Stomach (tissue), 9 donors: ENCODE measurements around the gene SPTLC2. TPM values are rescaled to one million over a fixed set of nuclear protein-coding genes. Genes with fewer than 3 reads are reported as not detected.

ENCODE experiments used
- DNase-seq, 2 donors: peaks; one replicate each; pipeline versions ENCODE4 v3.0.0 to v3.0.0-alpha.2; 2013 to 2019
- H3K27ac ChIP-seq, 5 donors: fragments of 200-600 bp in 4 of 5; sonication (generic) in 4 of 5; one replicate each; pipeline ENCODE4 v1.5.1; 2013 to 2019; ENCODE audit warnings: mild to moderate bottlenecking in 1 of 5, moderate library complexity in 1 of 5
- H3K27me3 ChIP-seq, 3 donors: fragments of 200-600 bp; sonication (generic); one replicate each; pipeline ENCODE4 v1.5.1; 2017 to 2019; ENCODE audit warnings: mixed run types in 1 of 3
- H3K36me3 ChIP-seq, 4 donors: fragments of 200-600 bp; sonication (generic); 1 replicate in 3 of 4; 2 replicates in 1 of 4; pipeline ENCODE4 v1.5.1; 2016 to 2019
- H3K4me1 ChIP-seq, 4 donors: fragments of 200-600 bp; sonication (generic); one replicate each; pipeline ENCODE4 v1.5.1; 2016 to 2019
- H3K4me3 ChIP-seq, 4 donors: fragments of 200-600 bp; sonication (generic) in 3 of 4; one replicate each; pipeline ENCODE4 v1.5.1; 2016 to 2019; ENCODE audit warnings: mild to moderate bottlenecking in 1 of 4
- H3K9me3 ChIP-seq, 4 donors: fragments of 200-600 bp; sonication (generic); one replicate each; pipeline ENCODE4 v1.5.1; 2016 to 2019
- EP300 ChIP-seq: sonication (generic); formaldehyde crosslinking; IDR thresholded peaks from one replicate; pipeline ENCODE4 v1.6.1; 2017; ENCODE audit warnings: antibody characterized with exemption
- POLR2A ChIP-seq, 4 donors: fragments of 450-650 bp; IDR thresholded peaks; one replicate each; pipeline ENCODE4 v1.6.1; 2016; ENCODE audit warnings: antibody characterized with exemption in 4 of 4, control low read depth in 2 of 4, mild to moderate bottlenecking in 1 of 4, moderate library complexity in 1 of 4
- POLR2AphosphoS5 ChIP-seq, 3 donors: sonication (generic); formaldehyde crosslinking; IDR thresholded peaks; one replicate each; pipeline ENCODE4 v1.6.1; 2016; ENCODE audit warnings: antibody characterized with exemption in 3 of 3
- WGBS, 5 donors: extraction: QIAGEN DNeasy Blood & Tissue Kit in 3 of 5; methylation state at CpG; one replicate each; pipeline versions ENCODE4 v1.1.5 to v1.1.7; 2013 to 2018; 5-methylcytosine and 5-hydroxymethylcytosine counted together
- intact Hi-C: fragments of 100-400 bp; cut with DNase I; formaldehyde crosslinking; loops from one replicate; pipeline ENCODE4 v1.15.1; 2023; ENCODE audit warnings: low total_unique reads
- polyA plus RNA-seq, 3 donors: library from polyadenylated mRNA; stranded (reverse); fragments of 200-250 nt; gene quantifications; one replicate each; pipeline ENCODE4 v1.2.3, GENCODE V29; 2013
- total RNA-seq, 5 donors: library from RNA; depleted of rRNA; stranded (reverse); fragments of >200 nt; gene quantifications; one replicate each; pipeline versions ENCODE4 v1.1.0 to v1.2.3, GENCODE V29; 2014 to 2016
- TF ChIP-seq, protein P1 (sequence below), 7 experiments: fragments of 450-650 bp in 4 of 7; fragments of 200-600 bp in 3 of 7; sonication (generic) in 3 of 7; IDR thresholded peaks; one replicate each; pipeline ENCODE4 v1.5.1; 2016 to 2019; ENCODE audit warnings: antibody characterized with exemption in 7 of 7, control low read depth in 2 of 7, mild to moderate bottlenecking in 1 of 7
- donor health status: healthy with polysubstance abuse.
- donor health status: Bipolar disorder and iron deficiency.
- donor health status: healthy.

The SPTLC2 gene
- total and polyA plus RNA-seq, 8 donors = 3.4 to 97.5 (median 13.6) TPM

- intact Hi-C loops = no loop called here
- Histone ChIP-seq H3K27me3 (no peaks in the 10 kb centered on the region), H3K36me3 (peaks cover 0 to under 1% (median under 1%) of the 10 kb centered on the region in 4 donors), H3K4me3 (no peak overlapping the region), H3K4me1 (peaks cover 17 to 70% (median 32%) of the 10 kb centered on the region in 4 donors), H3K27ac (no peak overlapping the region), H3K9me3 (no peaks in the 10 kb centered on the region)
- WGBS, 5 donors = 54 to 71% (median 66%) methylated on average over 3 of the region's 3 CpGs
- DNase-seq = no peak
- no peak for TF ChIP-seq POLR2AphosphoS5 (IDR thresholded peaks at IDR 0.05)
- TF ChIP-seq, protein P1, sequence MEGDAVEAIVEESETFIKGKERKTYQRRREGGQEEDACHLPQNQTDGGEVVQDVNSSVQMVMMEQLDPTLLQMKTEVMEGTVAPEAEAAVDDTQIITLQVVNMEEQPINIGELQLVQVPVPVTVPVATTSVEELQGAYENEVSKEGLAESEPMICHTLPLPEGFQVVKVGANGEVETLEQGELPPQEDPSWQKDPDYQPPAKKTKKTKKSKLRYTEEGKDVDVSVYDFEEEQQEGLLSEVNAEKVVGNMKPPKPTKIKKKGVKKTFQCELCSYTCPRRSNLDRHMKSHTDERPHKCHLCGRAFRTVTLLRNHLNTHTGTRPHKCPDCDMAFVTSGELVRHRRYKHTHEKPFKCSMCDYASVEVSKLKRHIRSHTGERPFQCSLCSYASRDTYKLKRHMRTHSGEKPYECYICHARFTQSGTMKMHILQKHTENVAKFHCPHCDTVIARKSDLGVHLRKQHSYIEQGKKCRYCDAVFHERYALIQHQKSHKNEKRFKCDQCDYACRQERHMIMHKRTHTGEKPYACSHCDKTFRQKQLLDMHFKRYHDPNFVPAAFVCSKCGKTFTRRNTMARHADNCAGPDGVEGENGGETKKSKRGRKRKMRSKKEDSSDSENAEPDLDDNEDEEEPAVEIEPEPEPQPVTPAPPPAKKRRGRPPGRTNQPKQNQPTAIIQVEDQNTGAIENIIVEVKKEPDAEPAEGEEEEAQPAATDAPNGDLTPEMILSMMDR (IDR thresholded peaks at IDR 0.05) = no peak
- no peak for TF ChIP-seq EP300
- no peak for TF ChIP-seq POLR2A (IDR thresholded peaks at IDR 0.05)
Observed at GRCh38 chr14:77583657-77584056, 32.8 kb downstream of the SPTLC2 start.

- H3K4me1 ChIP-seq = peaks cover 17 to 61% (median 29%) of the 10 kb centered on the region in 4 donors
- TF ChIP-seq EP300 (no peak), POLR2A (IDR thresholded peaks at IDR 0.05) (no peak), POLR2AphosphoS5 (IDR thresholded peaks at IDR 0.05) (no peak)
- TF ChIP-seq, protein P1 (IDR thresholded peaks at IDR 0.05) = no peak
- H3K4me3 ChIP-seq = no peak overlapping the region
- peak overlapping the region in 2 of 5 donors; percentile 2 to 26 for H3K27ac ChIP-seq
- H3K27me3 ChIP-seq = no peaks in the 10 kb centered on the region
- H3K9me3 ChIP-seq = no peaks in the 10 kb centered on the region
- DNase-seq = no peak
- 80 to 93% (median 89%) methylated on average over 3 of the region's 3 CpGs for WGBS, 5 donors
- intact Hi-C loops = no loop called here
- peaks cover 0 to 11% (median 8%) of the 10 kb centered on the region in 4 donors for H3K36me3 ChIP-seq
Observed at GRCh38 chr14:77582511-77582910, 33.9 kb downstream of the SPTLC2 start.

- H3K4me3 ChIP-seq = peak overlapping the region in 2 of 4 donors; percentile 7 to 21
- H3K36me3 ChIP-seq = peaks cover 0 to 24% (median 18%) of the 10 kb centered on the region in 4 donors
- 11 to 18% (median 12%) methylated on average over 4 of the region's 4 CpGs for WGBS, 5 donors
- intact Hi-C loops = no loop called here
- H3K4me1 ChIP-seq = peaks cover 17 to 61% (median 32%) of the 10 kb centered on the region in 4 donors
- H3K27me3 ChIP-seq = no peaks in the 10 kb centered on the region
- TF ChIP-seq POLR2A (IDR thresholded peaks at IDR 0.05) (no peak), POLR2AphosphoS5 (IDR thresholded peaks at IDR 0.05) (no peak), EP300 (no peak)
- TF ChIP-seq, protein P1 (IDR thresholded peaks at IDR 0.05) = no peak
- no peaks in the 10 kb centered on the region for H3K9me3 ChIP-seq
- H3K27ac ChIP-seq = peak overlapping the region in 4 of 5 donors; percentile 45 to 71 (median 52)
- peak in 1 of 2 donors; percentile 77 for DNase-seq
Observed at GRCh38 chr14:77580964-77581505, 35.4 kb downstream of the SPTLC2 start.

DNA sequence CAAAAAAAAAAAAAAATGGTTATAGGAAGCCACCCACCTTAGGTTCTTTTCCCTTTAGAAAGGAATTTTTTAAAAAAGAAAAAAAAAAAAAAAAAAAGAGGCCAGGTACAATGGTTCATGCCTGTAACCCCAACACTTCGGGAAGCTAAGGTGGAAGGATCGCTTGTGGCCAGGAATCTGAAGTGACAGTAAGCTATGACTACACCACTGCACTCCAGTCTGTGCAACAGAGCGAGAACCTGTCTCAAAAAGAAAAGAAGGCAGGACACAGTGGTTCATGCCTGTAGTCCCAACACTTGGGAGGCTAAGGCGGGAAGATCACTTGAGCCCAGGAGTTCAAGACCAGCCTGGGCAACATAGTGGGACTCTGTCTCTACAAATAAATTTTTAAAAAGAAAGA, 36.0 kb downstream of the SPTLC2 start:
- Histone ChIP-seq H3K9me3 (no peaks in the 10 kb centered on the region), H3K27ac (peak overlapping the region in 4 of 5 donors; percentile 45 to 71 (median 52)), H3K27me3 (no peaks in the 10 kb centered on the region), H3K4me3 (peak overlapping the region in 2 of 4 donors; percentile 7 to 21), H3K4me1 (peaks cover 17 to 59% (median 32%) of the 10 kb centered on the region in 4 donors), H3K36me3 (peaks cover 0 to 30% (median 23%) of the 10 kb centered on the region in 4 donors)
- 63 to 77% (median 74%) methylated on average over 4 of the region's 4 CpGs for WGBS, 5 donors
- DNase-seq = no peak
- intact Hi-C loops = no loop called here
- TF ChIP-seq POLR2AphosphoS5 (IDR thresholded peaks at IDR 0.05) (no peak), EP300 (no peak)
- TF ChIP-seq, protein P1 (IDR thresholded peaks at IDR 0.05) = no peak
